Stimulated activated CD8-positive, alpha-beta memory T cell treated with anti-CD3 and anti-CD28 coated beads, Interleukin-12 subunit alpha, Interleukin-12 subunit beta, amount 100 ng/mL, for 24 hours (primary cell): Measurements from ENCODE around the gene KIAA2012.

Experiments
- DNase-seq: peaks from one replicate; pipeline ENCODE4 v3.0.0-alpha.2; 2020; ENCODE audit errors: extremely low read depth

KIAA2012 gene

DNA sequence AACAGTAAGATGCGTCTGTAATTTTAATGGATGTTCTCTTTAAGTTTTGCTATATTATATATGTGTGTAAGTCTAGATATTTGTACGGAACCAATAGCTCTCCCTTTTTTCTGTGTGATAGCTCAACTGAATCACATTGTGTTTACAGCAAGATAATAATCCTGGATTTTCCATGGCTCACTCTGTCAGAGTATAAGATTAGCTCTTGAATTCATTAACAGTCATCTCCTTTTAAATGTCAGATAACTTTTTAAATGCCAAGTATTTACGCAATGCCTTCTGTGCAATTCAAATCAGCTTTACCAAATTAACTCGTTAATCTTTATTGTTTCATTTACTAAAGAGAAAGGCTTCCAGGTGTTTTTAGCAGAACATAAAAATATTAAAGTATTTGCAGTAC lies 76.9 kb downstream of the KIAA2012 start:
- no peak for DNase-seq

DNA sequence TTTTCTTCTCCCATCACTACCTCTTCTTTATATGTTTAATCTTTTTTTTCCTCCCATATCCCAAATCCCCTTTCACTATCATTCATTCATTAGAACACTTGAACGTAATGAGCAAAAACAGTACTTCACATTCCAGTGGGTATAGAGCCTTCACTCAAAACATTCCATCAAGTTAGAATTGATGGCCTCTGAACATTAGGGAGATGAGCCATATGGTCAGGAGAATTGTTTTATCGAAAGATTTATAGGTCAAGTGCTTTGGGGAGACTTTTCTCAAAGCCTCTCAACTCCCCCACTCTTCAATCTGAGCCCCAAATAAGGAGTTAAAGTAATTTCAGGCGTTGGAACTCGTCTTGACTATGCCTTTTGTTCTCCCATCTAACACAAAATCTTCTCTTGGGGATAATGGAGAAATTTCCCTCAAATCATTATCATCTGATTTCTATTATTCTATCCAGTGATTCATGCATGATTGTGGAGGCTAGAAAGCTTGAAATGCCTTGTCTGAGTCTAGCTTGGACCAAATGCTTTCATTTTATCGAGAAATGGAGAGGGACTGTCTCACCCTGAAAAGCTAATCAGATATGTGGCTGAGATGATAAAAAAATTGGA lies 79.2 kb downstream of the KIAA2012 start:
- no peak for DNase-seq

DNA sequence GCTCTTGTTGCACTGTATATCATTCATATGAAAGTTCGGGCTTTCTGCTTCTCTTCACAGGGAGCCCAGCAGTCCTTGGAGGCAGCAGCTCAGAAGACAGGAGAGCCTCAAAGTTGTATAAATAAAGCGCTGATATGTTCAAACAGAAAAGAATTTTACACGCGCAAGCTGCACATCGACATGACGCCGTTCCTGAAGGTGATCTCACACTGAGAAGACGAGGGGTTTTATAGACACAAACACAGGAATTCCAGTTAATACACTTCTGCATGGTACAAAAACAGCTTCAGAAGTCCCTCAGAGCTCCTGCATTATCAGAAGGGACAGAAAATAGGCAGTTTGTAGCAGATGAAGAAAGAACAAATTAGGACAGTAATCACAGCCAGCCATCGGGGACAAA lies 81.6 kb downstream of the KIAA2012 start:
- DNase-seq, result no peak

DNA sequence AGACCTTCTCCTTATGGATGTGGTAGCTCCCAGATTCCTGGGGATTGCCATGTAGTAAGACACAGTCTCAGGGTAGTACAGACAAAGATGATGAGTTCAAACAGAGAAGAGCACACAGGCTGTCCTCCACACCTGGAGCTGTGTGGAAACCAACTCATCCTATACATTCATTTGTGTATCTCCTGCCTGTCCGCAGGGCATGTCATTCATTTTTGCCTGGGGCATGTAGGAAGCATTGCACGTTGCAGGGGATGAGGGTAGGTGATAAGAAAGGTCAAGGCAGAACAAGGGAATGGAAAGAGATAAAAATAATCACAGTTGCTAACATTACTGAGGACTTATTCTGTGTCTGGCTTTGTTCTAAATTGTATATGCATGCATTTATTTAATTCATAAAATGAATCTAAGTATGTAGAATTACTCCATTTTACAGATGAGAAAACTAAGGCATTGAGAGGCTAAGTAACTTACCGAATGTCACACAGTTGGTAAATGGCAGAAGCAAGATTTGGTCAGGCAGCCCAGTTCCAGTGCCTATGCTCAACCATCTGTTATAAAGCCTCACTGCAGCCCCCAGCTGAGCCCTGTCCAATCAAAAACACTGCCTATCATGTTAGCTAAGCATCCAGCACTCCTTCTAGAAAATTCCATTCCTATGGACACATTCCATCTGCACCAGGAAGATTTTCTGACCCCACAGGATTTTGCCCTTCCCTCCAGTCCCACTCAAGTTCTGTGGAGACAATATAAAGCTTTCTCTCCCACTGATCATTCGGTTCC lies 84.3 kb downstream of the KIAA2012 start:
- DNase-seq, result no peak

DNA sequence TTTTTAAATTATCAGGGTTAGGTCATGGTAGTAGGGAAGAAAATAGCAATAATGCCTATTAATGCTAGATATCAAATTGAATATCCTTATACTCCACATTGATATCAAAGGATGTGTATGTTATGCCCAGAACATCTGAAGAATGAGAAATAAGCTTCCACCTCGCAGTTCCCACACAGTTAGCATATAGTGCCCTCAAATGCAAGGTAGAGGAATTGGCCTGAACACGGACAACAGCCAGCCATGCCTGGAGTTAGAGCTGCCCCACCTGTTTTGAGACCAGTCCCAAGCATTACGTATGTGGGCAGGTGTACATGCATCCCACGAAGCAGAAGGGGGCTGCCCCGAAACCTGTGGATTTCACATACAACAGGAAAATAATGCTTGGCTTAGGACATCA lies 85.7 kb downstream of the KIAA2012 start:
- DNase-seq, result no peak

DNA sequence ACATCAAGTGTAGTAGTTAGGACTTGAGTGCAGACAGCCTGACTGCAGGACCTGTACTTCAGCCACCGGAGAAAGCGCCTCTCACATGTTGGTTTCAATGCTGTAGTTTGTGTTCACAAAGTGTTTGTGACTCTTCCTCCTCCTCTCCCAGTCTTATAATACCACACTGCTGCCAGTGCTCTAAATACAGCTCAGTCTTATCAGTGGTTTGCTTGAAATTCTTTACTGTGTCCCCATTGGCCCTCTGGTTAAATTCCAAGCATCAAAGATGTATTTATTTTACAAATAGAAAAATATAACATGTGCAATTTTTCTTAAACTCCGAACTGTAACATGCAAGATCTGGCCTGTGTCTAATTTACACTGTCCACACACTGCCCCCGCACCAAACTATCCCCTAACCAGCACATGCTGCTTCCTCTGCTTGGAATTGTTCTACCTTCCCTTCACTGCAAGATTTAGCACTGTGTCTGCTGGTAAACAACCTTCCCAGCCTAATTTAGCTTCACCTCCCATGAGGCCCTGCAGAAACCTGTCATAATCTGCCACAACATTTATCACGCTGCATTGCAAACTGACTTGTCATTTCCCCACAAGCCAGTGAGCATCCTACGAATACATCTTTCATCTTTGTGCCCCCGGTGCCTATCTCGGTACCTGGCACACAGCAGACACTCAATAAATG lies 88.2 kb downstream of the KIAA2012 start:
- no peak for DNase-seq

DNA sequence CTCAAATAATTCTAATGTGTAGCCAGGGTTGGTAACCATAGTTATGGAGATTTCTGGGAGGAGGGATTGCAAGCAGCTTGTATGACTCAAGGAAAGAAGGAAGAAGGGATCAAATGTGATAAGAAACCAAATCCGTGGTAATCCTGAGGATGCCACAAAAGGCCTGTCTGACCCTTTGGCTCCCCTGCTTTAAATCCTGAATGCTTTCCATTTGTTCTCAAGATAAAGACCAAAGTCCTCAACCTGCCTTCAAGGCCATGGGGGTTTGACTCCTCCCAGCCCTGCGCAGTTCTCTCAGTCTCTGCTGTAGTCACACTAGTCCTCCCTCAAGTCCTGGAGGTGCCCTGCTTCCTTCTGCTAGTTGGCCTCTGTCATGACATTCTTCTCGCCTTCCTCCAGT lies 91.4 kb downstream of the KIAA2012 start:
- DNase-seq, result no peak

DNA sequence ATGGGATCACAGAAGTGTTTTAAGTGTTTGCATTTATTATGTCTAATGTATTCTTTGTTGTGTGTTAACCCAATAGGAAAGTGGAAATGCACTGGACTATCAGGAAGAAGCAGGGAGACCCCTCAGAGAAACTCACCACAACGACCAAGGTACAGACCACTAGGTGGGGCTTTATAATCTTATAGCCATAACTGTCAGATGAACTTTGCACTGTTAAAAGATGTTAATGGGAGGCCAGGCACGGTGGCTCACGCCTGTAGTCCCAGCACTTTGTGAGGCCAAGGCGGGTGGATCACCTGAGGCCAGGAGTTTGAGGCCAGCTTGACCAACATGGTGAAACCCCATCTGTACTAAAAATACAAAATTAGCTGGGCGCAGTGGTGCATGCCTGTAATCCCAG lies 92.2 kb downstream of the KIAA2012 start:
- no peak for DNase-seq

DNA sequence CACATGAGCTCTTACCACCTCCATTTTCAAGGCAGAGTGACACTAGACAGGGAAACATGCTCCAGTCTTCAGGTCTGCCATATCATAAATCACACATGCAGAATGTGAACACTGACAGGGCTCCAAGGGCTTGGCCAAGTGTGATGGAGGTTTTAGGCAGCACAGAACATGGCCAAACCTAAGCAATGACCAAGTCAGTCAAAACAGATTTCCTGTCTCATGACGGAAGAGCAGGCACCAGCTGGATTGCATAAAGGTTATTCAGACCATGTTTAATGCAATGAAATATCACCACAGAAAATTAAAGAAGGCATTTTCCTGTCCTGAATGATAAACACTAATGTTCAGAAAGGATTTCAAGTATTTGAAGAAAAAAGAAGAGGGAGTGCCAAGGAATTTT lies 92.9 kb downstream of the KIAA2012 start:
- no peak for DNase-seq

DNA sequence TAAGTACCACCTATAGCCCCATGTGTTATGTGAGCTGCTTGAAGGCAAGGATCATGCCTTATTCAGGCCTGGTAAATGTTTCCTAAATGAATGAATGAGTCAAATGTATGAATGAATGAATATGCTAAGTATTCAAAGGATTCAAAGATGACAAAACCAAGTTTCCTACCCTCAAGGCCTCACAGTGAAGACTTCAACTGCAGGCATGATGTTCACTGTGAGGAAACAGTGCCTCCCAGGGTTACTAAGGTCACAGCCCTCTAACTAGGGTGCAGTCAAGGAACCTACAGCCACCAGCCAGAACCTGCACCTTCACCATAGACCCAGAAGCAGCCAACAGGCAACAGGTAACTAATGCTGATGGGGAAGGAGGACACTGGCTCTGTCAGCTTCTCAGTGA lies 96.1 kb downstream of the KIAA2012 start:
- no peak for DNase-seq

DNA sequence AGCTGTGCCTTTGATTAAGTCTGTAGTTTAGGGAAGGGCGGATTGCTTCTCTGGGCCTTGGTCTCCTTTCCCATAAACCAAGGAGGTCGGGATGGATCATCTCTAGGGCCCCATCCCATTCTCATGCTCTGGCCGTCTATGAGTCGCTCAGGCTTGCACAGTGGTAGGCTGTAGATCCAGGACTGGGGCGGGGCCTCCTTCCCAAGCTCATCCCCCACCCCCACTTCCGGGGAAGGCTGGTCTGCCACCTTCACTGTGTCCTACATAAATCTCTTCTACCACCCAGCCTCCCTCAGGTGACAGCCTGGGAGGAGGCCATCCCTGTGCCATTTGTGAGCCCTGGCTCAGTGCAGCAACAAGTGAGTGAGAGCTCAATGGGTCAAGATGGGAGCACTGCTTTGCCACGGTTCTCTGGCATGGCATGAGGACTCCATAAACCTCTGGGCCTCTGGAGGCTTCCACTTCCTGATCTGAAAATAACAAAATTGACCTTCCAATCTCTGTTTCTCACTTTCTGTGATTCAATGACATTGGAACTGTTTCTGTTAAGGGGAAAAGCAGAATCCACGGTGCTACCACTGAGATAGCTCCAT lies 96.9 kb downstream of the KIAA2012 start:
- no peak for DNase-seq

DNA sequence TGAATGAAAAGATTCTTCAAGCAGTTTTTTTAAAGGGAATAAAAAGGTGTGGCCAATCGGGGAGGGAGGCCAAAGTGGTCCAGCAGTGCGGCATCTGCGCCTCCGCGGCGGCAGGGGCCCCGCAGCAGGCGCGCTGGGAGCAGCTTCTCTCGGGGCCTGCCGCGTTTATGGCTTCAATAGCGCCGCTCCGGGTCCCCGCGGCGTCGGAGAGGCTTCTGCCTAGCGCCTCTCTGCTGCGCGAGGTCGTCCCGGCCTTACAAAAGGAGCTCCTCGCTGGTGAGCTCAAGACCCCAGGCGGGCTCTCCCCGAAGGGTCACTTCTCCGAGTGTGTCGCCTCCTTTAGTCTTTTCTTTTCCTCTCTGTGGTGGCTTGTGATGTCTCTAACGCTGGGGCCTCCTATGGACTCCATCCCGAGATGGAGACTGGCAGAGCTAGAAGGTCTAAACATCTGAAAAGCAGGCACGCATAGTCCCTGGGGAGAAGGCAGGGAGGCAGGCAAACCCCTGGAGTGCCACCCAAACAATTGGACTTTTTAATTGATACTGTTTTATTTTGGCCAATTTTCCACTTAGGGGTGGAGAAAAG lies 98.3 kb downstream of the KIAA2012 start:
- no peak for DNase-seq

DNA sequence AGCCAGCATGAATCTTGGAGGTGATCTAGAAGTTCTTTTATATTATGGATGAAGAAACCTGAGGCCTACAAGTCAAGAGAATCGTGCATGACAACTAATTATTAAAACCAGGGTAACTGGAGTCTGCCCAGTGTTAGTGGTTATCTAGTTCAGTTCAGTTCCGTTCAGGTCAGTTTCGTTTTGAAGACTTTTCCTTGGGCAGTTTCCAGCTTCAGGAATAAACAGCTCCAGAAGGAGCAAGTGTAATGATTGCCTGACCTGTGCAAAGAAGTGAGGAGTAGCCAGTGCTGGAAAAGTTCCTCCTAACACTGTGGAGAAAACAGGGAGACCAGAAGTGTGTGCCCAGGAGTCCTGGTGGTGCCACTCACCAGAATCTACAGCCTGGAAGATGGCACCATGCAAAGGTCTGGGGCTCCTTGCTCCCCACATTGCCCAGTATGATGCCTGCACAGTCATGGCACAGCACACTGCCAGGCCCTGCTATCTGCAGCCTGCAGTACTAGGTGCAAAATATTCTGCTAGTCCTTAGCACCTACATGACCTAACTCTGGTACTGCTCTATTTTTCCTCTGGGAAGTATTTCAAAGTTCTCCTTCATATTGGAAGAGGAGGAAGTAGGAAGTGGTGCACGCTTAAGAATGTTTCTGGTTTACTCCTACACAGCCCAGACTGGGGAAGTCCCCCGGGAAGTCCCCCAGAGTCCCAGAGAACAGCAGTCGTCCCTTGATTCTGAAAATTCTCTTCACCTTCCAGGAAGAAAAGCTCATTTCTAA lies 99.6 kb downstream of the KIAA2012 start:
- no peak for DNase-seq

DNA sequence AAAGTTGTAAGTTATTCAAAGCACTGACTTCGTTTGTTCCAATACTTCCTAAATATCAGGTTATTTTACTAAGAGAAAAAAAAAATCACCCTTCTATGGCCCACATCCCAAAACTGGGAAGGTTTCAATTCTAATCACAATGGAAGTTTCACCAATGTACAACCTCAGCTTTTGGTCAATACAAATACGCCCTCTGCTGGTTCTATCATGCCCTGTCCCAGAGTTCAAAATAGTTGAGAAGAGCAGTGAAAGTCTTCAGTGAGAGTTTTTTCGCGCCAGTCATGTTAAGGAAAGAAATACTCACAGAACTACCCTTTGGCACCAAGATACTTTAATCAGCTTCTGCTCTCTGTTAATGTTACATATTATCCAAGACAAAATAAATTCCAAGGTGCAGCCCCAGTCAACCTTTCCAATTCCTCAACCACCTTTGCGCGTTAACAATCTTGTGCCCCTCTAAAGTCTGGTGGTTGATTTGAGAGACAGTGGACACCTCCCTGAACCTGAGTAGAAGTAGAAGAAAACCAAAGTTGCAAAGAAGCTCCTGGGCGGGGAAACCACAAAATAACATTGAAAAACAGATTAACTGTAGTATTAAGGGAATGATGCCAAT lies 105.4 kb downstream of the KIAA2012 start:
- DNase-seq, result no peak

DNA sequence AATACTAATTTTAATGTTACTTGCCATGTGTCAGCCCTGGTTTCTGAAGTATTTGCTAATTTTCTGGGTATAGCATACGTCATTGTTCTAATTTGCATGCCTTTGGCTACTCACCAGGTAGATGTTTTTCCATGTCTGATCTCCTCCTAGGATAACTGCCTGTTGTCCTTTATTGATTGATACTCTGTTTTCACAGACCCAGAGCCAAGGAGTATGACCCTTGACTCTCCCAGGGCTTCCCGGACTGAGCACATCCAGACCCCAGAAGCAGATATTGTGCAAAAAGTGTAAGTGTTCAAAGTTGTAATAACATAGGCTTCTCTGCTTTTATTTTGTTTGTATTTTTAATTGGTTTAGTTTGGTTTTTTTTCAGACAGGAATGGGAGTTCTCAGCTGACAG lies 111.5 kb downstream of the KIAA2012 start:
- DNase-seq, result no peak

DNA sequence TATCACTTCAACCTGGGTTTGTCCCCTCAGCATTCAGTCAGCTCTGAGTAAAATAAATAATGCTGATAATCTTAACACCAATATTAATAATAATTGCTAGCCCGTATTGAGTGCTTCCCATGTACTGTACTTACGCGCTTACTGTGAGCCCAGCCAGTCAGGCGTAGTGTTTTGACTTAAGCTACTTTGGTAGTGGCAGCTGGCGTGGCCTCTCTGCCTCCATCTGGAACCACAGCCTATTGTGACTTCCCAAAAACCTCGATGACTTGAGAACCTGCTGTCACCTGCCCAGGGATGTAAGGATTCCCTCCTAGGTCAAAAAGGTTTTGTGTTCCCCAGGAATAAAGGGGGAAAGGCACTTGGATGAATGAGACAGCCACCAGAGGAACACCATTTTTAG lies 112.1 kb downstream of the KIAA2012 start:
- DNase-seq, result no peak

DNA sequence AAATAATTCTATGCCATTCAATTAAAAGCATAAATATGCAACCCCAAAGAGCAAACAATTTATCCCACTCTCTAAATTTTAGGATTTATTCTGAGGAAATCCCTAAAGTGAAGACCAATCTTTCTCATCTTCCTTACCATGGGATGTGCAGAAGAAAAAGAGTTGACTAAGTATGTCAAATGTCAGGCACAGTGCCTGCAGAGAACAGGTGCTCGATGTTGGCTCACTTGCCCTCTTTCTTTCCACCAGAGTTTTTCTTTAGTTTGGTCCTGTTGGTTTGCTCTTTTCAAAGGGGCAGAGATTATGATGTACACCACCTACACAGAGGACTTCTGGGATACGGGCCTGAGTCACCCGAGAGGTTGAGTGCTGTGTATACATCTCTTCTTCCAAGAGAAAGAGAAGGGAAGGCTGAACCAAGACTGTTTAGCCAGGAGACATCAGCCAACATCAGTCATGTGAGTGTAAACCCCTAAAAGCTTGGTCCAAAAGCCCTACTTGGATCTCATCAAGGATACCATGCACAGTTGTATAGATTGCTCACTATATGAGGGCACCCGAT lies 113.7 kb downstream of the KIAA2012 start:
- DNase-seq, result no peak

DNA sequence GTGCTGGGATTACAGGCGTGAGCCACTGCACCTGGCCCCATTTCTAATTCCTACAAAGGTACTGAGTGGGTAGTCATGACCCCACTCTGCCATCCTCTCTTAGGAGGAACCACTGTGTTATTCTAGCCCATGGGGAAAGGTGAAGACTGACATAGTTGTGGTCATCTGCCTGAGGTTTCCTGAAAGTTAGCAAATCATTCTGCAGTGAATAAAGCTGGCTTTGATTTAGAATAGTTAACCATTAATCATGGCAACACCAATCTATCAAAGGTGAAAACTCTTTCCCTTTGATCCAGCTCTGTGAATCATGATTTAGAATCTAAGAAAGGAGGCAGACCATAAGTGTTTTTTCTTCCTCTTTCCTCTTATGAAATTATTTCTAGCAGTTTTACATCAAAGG lies 114.5 kb downstream of the KIAA2012 start:
- no peak for DNase-seq

DNA sequence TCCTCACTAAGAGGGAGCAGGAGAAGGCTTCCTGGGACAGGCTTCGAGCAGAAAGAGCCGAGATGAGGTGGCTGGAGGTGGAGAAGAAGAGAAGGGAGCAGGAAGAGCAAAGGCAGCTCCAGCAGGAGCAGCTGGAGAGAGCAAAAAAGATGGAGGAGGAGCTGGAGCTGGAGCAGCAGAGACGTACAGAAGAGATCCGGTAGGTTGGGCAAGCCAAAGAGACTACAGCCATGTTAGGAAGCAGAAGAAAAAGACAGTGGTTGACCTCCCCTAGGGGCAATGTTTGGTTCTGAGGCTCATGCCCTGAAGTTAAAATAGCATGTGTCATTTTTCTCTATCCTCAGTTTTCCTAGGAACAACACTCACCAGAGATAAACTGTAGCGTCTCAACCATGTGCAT lies 120.2 kb downstream of the KIAA2012 start:
- DNase-seq, result no peak

DNA sequence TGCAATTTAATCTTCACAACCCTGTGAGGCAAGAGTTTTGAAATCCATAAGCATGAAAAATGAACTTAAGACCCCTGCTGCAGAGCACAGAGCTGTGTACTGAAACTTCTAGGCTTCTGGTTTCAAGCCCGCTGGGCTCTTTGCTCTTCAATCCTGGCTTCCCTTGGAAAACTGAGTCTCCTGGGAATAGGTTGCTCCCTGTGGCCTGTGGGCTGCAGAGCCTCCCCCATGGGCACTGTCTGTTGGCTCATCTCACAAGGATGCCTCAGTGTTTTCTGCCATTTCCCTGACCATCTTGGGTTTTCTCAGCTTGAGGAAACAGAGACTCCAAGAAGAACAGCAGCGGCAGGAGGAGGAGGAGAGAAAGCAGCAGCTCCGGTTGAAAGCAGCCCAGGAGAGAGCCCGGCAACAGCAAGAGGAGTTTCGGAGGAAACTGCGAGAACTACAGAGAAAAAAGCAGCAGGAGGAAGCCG lies 120.9 kb downstream of the KIAA2012 start:
- no peak for DNase-seq

DNA sequence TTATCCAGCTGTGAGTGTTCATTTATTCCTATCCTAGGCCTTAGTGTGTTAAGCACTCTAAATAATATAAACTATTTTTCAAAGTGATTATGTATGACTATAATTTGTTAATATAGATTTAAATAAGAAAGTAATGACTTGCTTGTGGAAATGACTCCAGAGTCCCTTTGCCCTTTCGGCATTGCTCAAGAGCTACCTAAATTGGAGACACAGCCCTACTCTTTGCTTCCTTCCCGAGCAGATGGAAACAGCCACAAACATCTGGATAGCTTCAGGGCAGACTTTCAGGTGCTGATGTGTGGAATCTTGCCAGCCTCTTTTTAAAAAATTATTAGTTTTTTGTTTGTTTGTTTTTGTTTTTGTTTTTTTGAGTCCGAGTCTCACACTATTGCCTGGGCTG lies 121.4 kb downstream of the KIAA2012 start:
- no peak for DNase-seq
